Activated CD4-positive, alpha-beta T cell treated with anti-CD3 and anti-CD28 coated beads for 48 hours (primary cell): ENCODE measurements around the gene PROSER2.
"Not testable (repeated sequence)": the region's sequence is repeated elsewhere in the genome, so short reads cannot be mapped to it uniquely, and the experiment has no call there.

Source experiments
- DNase-seq: peaks from one replicate; pipeline ENCODE4 v3.0.0-alpha.2; 2020

Gene PROSER2

DNA sequence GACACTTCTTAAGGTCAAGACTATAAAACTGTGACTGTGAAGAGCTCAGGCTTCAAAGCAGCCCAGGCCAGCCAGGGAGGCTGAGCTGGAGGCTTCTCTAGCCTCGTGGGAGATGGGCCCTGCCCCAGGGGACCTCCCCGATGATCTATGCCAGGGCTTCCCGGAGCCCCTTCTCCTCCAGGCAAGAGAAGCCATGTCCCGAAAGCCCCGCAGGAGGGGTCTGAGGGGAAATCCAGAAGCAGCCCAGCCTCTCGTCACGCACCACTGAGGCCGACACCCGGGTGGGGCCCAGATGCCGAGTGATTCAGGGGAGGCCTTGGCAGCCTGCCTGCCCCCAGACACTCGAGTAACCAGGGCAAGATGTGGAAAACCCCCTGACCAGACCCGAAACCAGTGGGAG, 63.7 kb downstream of the PROSER2 start:
- no peak for DNase-seq

DNA sequence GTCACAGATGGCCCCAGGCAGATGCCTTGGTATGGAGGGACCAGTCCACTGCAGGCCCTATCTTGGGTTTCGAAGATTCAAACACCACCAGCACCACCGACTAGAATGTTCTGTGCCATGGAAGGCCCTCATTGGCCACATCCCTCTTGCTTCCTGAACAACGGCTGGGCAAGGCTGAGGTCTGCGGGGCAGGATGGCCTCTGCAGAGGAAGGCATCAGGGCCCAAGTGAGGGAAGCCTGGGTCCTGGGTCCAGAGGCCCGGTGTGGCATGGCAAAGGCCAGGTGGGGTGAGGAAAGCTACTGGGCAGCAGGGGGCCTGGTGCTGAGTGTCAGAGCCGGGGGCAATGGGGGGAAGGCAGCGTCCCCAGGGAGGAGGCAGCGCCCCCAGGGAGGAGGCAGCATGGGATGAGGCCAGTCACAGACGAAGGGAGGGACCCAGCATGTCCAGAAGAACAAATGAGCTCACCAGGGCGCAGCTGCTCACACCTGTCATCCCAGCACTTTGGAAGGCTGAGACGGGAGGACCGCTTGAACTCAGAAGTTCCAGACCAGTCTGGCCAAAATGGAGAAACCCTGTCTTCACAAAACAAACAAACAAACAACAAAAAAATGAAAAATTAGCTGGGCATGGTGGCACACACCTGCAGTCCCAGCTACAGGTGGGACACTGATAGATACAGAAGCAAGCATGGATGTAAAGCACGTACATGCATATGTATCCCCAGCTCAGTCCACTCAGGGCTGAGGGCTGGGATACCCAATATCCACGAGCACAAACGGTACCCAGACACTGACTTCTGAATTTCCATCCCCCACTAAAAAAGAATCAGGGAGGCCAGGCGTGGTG, 64.4 kb downstream of the PROSER2 start:
- DNase-seq: no peak

DNA sequence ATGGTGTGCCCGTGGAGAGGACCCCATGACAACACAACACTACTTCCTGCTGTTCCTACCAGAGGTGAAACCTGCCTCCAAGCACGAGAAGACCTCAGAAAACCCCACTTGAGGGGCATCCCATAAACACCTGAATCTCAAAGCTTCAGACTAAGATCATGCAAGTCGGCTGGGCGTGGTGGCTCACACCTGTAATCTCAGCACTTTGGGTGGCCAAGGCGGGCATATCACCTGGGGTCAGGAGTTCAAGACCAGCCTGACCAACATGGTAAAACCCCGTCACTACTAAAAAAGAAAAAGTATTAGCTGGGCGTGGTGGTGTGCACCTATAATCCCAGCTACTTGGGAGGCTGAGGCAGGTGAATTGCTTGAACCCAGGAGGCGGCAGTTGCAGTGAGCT, 66.1 kb downstream of the PROSER2 start:
- DNase-seq: not testable (repeated sequence)

DNA sequence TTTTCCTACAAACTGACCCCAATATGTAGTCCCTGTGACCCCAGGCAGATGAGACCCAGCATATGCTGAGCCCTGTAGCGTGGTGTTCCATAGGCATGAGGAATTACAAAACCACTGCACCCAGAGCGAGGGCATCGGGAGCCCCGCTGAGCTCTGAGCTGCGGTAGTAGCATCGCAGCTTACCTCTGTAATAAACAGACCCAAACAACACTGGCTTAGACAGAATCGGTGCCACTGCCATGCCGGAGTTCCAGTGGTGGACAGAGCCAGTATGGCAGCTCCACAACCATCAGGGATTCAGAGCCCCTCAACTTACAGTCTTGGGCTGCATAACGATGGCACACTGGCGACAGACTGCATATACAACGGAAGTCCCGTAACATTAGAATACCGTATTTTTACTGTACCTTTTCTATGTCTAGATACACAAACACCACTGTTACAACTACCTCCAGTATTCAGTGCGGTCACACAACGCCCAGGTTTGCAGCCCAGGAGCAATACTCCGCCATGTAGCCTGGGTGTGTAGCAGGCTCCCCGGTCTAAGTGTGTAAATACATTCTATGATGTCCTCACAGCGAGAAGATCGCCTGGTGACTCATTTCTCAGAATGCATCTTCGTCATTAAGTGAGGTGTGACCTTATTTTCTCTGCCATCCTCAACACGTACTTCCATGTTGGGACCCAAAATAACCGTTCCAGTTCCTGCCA, 68.8 kb downstream of the PROSER2 start:
- DNase-seq: no peak

DNA sequence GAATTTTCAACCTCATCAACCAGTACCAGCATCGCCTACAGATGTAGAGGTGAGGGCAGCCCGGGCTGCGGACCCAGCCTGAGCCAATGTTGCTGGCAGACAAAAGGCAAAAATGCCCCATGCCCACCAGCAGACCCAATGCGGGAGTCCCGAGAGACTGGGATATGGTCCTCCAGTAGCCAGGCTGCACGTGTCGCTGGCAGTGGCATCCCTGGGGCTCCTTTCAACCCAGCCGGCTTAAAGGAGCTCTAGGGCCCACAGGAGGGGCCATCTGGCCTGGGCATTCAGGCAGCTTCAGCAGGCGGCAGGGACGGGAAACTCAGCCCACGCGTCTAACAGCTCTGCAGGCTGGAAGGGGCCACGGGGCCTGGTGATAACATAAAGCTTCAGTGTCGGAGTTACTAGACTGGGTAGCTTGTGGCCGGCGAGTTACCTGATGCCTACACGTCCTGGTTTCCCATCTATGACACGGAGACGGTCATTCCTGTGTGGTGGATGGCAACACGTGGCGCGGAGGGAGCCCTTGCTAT, 70.7 kb downstream of the PROSER2 start:
- DNase-seq: no peak

- no peak for DNase-seq
Observed at GRCh38 chr10:11894381-11895107, 71.4 kb downstream of the PROSER2 start.

DNA sequence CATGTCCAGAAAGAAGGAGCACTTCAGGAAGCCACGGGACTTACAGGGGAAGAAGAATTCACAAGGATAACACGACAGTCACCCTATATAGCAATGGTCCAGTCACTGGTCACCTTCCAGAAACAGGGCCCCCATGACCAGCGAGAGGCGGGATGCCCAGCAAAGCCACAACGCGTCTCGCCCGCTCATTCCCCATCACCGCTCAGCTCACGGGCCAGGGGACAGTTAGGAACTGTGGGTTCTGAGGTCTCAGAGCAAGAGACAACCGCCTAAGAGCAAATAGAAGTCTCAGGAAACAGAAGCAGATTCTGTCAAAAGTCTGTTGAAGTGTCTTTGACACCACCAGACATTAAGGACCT, 71.9 kb downstream of the PROSER2 start:
- DNase-seq: no peak

- no peak for DNase-seq
Observed at GRCh38 chr10:11895598-11895997, 72.4 kb downstream of the PROSER2 start.

DNA sequence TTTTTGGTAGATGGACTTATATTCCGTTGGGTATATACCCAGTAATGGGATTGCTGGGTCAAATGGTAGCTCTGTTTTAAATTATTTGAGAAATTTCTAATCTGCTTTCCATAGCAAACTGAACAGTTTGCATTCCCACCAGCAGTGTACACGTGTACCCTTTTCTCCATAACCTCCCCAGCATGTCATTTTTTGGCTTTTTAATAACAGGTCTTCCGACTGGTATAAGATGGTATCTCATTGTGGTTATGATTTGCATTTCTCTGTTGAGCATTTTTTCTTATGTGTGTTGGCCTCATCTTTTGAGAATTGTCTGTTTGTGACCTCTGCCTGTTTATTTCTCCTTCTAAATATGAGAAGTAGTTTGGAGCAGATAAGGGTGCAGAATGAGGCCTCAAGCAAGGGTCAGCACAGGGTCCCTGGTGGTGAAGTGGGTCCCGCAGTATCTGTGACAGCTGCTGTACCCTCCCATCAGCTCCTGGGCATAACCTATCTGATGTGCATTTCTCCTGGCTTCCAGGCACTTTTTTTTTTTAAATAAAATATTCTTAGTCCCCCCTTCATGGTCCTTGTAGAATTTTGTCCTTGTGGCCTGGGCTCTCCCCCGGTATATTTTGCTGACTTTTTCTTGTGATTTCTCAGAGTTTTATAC, 73.5 kb downstream of the PROSER2 start:
- no peak for DNase-seq

GRCh38 chr10:11898033-11898371, 74.8 kb downstream of the PROSER2 start:
- DNase-seq: no peak

- DNase-seq: no peak
Observed at GRCh38 chr10:11898372-11899066, 75.4 kb downstream of the PROSER2 start.

GRCh38 chr10:11899067-11899876, 76.1 kb downstream of the PROSER2 start:
- no peak for DNase-seq

DNA sequence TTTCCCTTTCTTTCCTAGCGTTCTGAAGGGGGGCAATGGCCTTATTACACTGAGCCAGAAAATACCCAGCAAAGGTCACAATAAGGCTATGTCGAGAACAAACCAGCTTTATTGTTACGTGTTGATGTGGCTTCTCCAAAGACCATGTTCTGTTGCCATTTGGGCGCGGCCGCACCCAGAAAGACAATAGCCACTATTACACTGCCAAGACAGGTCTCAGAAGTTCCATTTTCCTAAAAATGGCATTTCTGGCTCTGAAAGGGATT, 77.8 kb downstream of the PROSER2 start:
- DNase-seq: no peak

- DNase-seq: no peak
Observed at GRCh38 chr10:11901454-11901832, 78.3 kb downstream of the PROSER2 start.

DNA sequence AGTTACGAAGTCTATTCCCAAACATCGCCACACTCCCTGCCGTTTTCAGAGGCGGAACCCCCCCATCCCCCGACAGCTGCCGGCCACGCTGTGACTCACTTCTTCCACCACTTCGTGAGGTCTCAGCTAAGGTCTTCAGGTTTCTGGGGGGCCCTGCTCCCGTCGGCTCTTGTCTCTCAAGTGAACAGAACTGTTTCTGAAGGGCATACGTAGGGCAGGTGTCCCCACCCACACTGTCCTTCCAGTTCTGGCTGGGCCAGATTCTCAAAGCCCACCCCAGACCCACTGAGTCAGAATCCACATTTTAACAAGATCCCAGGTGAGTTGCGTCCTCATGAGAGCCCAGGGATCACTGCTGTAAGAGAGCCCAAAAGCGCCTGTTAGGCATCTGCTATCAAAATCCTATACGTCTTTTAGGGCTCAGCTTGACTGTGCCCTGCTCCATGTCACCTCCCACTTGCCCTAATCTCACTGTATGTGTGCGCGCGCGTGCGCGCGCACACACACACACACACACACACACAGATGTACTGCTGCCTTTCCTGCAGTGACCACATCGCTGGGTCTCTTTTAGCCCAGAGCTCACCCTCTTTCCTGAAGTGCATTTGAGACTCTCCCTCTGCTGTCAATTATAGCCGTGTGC, 78.8 kb downstream of the PROSER2 start:
- no peak for DNase-seq

DNA sequence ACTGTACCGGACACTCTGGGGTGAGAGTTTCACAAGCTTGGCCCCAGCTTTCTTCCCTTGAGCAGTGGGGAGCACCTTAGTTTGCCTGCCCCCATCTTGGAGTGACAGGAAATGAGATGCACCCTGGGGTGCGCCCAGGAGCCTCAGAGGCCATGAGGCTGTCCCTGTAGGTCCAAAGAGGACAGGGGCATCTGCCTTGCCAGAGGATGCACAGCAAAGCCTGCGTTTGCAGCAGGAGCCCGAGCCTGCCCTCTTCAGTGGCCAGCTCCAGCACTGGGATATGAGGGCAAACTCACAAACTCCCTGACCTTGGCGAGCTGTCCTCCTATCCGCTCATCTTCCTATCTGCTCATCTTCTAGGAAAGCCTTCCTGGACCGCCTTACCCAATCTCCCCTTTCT, 79.5 kb downstream of the PROSER2 start:
- no peak for DNase-seq

DNA sequence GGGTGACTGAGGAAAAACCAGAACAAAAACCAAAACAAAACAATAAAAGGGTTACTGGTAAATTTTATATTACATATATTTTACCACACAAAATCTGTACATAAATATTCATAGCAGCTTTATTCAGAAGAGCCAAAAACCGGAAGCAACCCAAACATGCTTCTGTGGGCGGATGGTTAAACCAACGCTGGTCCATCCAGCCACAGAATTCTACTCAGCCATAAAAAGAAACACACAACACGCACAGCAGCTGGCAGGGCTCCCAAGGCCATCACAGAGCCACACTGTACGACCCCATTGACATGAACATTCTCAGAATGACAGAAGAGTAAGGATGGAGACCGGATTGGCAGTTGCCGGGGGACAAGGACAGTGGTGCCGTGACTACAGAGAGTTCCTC, 83.6 kb downstream of the PROSER2 start:
- no peak for DNase-seq

DNA sequence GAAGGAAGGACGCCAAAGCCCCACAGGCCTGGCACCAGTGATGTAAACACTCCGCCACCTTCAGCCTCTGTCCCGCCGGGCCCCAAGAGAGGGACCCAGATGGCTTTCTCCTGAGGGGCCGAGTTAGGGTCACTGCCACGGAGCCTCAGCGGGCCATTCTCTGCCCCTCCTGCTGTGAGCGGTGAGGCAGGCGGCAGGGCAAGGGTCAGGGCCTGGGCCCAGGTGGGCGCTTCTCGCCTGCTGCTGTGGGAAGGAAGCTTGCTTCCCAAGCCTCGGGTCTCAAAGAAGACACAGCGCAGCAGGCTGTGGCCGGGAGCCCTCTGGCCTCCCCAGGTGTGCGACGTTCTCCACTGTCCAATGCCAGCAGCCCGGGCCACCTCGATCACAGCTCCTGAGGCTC, 84.8 kb downstream of the PROSER2 start:
- no peak for DNase-seq

GRCh38 chr10:11908536-11908935, 85.4 kb downstream of the PROSER2 start:
- DNase-seq: no peak

GRCh38 chr10:11908991-11909390, 85.8 kb downstream of the PROSER2 start:
- DNase-seq: no peak

DNA sequence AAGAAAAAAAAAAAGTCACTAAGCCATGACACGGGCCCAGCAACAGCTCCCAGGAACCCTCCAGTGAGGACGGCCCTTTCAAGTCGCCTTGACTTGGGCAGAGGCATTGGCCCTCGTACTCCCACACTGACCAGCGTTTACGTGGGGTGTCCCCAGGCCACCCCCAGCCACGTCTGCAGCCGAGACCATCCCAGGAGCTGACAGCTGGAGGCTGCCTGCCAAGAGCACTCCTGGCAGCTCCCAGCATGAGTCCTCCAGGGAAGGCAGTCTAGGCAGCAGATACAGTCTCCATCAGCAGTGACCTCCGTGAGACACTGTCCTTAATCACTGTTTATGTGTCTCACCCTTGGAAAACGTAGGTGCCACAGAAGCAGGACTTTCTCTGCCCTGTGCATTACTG, 86.5 kb downstream of the PROSER2 start:
- no peak for DNase-seq
